K562 (cell line): Measurements from ENCODE around the gene WDR47.

Experiments used
- CTCF ChIP-seq, 3 experiments: IDR thresholded peaks in 2 of 3; conservative IDR thresholded peaks in 1 of 3; 2 replicates each; pipeline ENCODE4 v1.5.1; 2011 to 2012; ENCODE audit warnings: low read length in 3 of 3, mild to moderate bottlenecking in 3 of 3, control low read depth in 2 of 3, improper control_type of control experiment in 1 of 3, inconsistent platforms in 1 of 3, low read depth in 1 of 3, mixed read lengths in 1 of 3, moderate library complexity in 1 of 3; ENCODE audit not compliant: insufficient read depth in 2 of 3
- HCFC1 ChIP-seq: IDR thresholded peaks from 2 replicates; pipeline ENCODE4 v1.6.1; 2012; ENCODE audit warnings: low read depth, low read length, improper control_type of control experiment

- TF ChIP-seq CTCF (IDR thresholded peaks at IDR 0.05 in 2 of 3, conservative IDR thresholded peaks at IDR 0.05 in 1 of 3; ENCODE audit: insufficient read depth in 2 of 3, low read depth in 1 of 3, low read length in 3 of 3): no peak
- no peak for TF ChIP-seq HCFC1
Measured at GRCh38 chr1:109020693-109021257, 21.1 kb downstream of the WDR47 start.
